SK-N-MC (cell line): ENCODE measurements around the gene STX8.

Experiments
- EZH2 ChIP-seq: fragments of 200-600 bp; sonication (generic); IDR thresholded peaks from one replicate; pipeline ENCODE4 v1.6.1; 2017; ENCODE audit warnings: antibody characterized with exemption
- FOXP2 ChIP-seq: optimal IDR thresholded peaks from 2 replicates; pipeline ENCODE3; 2011; ENCODE audit warnings: mild to moderate bottlenecking, moderate library complexity; ENCODE audit not compliant: insufficient read depth; ENCODE audit errors: extremely low read length, control extremely low read depth
- POLR2AphosphoS5 ChIP-seq: IDR thresholded peaks from 2 replicates; pipeline ENCODE4 v1.6.1; 2012; ENCODE audit warnings: mild to moderate bottlenecking, low read depth, low read length, borderline replicate concordance

GRCh38 chr17:9408868-9409829, 166.5 kb downstream of the STX8 start:
- TF ChIP-seq POLR2AphosphoS5, result no peak
- TF ChIP-seq EZH2, result no peak
- TF ChIP-seq FOXP2, result no peak
